ENCODE results near the gene SLC12A1.
"Not testable (repeated sequence)": the region's sequence is repeated elsewhere in the genome, so short reads cannot be mapped to it uniquely, and the experiment has no call there.

The SLC12A1 gene

DNA sequence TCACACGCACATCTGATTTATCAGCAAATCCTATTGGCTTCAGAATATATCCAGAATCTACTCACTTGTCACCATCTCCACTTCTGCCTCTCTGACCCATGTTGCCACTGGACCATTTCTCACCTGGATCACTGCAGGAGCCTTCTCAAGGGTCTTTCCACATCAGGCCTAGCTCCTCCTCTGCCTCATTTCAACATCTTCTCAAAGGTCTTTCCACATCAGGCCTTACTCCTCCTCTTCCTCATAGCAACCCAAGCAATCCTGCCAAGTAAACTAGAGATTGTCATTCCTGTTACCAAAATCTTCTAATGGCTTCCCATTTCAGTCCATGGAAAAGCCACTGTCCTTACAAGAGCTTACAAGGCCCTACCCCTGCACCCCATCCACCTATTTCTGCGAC is 107.1 kb downstream of the SLC12A1 start:
- no peak for FAIRE-seq

DNA sequence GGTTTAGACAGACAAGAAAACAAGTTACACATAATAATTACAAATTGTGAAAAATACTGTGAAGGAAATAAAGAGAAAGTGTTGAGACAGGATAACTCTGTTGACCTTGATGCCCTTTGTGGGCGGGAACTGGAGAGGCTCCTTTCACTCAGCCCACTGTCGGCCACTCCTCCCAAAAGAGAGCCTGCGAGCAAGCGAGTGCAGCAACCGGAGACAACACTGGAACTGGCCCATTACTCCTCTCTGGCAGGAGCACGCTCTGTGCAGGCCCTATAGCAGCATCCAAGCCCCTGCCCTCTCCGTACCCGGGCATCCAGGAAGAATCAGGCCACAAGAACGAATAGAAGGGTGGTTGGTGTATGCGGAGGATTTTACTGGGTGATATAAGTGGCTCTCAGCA is 108.9 kb downstream of the SLC12A1 start:
- no peak for FAIRE-seq

GRCh38 chr15:48317221-48317620 is 111.1 kb downstream of the SLC12A1 start:
- no peak for FAIRE-seq

DNA sequence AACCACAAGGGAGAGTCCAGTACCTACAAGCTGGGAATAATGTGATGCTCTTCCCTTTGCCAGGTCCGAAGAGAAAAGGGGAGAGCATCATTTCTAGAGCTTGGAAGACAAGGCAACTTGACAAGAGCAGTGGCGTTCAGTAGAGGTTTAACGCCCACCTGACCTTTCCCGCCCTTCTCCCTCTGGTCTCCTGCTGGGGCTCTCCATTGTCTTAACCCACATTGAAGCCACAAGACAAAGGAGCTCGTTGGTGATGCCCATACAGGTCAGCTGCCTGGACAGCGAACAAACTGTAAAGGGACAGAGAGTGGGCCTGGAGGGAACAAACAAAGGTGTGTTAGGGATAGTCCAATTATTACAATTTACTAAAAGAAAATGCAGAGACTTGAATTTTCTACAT is 112.0 kb downstream of the SLC12A1 start:
- FAIRE-seq, result no peak

- no peak for FAIRE-seq
Observed at GRCh38 chr15:48323294-48323693, 117.2 kb downstream of the SLC12A1 start.

DNA sequence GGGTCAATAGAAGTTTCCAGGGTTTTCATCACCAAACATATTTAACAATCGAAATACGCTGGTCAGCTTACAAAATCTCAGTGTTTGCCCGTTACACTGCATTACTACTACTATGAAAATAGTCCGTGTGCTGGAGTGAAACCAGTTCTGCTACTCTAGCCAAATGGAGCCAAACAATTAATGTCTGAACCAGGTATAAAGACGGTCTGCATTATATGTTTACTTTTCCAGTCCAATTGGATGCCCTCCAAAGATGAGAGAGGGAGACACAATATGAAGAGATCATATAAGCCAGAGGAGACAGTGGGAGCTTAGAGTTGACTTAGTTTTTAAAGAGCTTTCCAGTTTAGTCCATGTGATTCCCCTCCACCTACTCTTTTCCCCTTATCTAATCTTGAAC is 118.8 kb downstream of the SLC12A1 start:
- FAIRE-seq, result no peak

DNA sequence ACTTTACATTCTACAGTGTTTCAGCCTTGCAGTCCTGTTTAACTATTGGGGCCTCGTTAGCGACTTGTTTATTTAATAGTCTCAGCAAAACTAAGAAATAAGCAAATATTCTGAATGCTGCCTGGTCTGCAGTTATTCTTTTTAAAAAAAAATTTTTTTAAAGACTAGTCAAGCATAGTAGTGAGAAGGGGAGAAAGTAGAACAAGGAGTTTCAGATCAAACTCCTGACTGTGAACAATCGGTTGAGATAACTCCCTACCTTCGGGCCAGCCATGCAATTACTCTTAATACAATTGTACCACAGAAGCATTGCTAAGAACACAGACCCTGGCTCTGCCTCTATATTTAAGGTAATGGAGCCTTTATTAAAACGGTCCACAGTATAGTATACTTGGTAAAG is 119.3 kb downstream of the SLC12A1 start:
- FAIRE-seq, result no peak

GRCh38 chr15:48326180-48326579 is 120.1 kb downstream of the SLC12A1 start:
- FAIRE-seq, result not testable (repeated sequence)

GRCh38 chr15:48330105-48330785 is 124.1 kb downstream of the SLC12A1 start:
- FAIRE-seq, result no peak

DNA sequence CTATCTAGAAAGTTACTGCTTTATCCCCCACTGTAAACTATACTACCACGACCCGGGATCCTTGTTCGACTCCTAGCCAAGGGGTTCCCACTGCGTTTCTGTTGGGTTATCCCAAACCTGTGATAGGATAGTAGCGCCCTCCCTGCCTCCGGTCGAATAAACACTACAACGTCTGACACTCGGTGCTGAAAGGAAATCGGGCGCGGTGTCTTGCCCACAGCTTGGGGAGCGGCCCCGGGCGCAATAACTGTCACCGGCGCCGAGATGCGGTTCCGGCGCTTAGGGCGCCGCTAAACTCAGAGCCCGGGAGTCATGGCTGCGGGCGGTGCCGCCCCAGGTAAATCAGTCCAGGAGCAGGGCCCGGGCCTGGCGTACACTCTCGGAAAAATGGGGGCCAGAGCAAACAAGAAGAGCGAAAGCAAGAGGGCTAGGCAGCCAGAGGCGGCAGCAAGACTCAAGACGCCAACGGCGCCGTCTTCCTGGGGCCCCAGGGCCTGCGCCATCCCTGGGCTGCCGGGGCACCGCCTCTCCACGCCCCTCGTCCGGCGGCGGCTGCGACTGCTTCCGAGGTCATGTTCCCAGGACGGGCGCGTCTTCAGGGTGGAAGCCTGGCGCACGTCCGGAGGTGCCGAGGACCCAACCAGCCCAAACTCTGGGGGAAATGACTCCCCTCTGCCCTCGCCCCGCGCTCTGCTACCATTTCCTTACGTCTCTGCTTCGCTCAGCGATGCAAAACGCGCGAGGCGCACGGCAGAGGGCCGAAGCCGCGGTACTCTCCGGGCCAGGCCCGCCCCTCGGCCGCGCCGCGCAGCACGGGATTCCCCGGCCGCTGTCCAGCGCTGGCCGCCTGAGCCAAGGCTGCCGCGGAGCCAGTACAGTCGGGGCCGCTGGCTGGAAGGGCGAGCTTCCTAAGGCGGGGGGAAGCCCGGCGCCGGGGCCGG is 125.0 kb downstream of the SLC12A1 start, which contains the start of gene DUT:
Gene DUT (plus strand): TSS at position 575 of the 941 bp plus-strand sequence. CDS start 87 bp downstream, at position 662.
- FAIRE-seq, result no peak

- no peak for FAIRE-seq
Observed at GRCh38 chr15:48331796-48332641, 125.9 kb downstream of the SLC12A1 start.

GRCh38 chr15:48332642-48333034 is 126.5 kb downstream of the SLC12A1 start:
- no peak for FAIRE-seq

DNA sequence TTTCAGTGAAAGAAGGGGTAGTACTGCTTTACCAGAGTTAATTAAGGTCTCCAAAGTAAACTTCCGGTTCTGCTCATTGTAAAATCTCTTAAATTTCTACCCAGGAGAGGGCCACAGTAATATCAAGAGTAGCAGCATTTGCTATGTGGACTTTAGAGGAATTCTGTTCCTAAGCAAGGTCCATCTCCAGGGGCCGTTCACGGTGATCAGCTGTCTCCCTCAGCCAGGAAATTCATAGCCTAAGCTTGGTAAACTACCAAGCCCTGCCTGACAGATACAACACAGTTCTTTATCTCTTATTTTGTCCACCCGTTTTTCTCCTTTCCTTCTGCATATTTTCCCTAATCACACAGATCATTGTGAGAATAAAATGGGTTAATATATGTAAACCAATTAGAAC is 127.4 kb downstream of the SLC12A1 start:
- FAIRE-seq, result no peak

DNA sequence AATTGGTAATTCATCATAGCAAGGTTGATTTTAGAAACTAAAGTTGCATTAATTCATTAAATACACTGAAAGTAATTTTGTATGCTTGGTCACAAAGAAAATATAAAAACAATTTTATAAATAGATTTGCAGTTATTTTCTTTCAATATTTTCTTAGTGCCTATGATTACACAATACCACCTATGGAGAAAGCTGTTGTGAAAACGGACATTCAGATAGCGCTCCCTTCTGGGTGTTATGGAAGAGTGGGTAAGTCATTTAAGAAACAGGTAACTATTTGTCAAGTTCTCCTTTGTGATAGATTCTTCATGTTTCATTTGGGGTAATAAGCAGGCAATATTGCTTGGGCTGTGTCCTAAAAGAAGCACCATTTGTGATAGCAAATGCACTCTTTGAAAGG is 128.2 kb downstream of the SLC12A1 start:
- no peak for FAIRE-seq

- FAIRE-seq, result no peak
Observed at GRCh38 chr15:48336940-48337339, 130.8 kb downstream of the SLC12A1 start.

GRCh38 chr15:48337607-48338006 is 131.5 kb downstream of the SLC12A1 start:
- no peak for FAIRE-seq

DNA sequence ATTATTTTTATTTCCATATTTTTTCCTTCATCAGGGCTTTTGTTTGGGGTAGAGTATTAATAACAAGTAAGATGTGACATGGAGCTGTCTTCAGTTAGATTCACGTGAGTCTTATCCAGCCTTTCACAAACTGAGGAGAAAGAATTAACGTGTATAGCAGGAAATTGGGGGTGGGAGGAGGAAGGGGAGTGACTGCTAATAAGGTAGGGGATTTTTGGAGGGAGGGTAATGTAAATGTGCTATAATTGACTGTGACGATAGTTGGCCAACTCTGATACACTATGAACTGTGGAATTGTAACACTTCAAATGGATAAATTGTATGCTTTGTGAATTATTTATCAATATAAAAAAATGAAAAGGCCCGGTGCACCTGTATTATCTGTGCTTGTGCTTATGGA is 134.0 kb downstream of the SLC12A1 start:
- no peak for FAIRE-seq

GRCh38 chr15:48343865-48344264 is 137.8 kb downstream of the SLC12A1 start:
- no peak for FAIRE-seq

DNA sequence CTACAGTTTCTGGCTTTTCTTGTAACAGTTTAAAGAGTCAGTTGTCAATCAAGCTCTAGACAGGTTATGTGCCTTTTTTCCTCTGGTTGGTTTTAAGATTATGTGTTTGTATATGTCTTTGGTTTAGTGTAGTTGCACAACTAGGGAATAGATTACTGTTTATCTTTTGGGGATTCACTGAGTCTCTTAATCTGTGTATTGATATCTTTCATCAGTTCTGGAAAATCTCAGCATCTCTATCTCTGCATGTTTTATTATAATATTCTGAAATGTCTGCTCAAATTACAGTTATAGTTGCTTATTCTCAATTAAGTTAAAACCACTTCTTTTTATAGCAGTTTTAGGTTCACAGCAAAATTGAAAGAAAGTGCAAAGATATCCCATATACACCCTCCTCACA is 139.4 kb downstream of the SLC12A1 start:
- FAIRE-seq, result no peak

- peak; percentile 86 for FAIRE-seq
Observed at GRCh38 chr15:48352474-48353072, 146.5 kb downstream of the SLC12A1 start.
